HT-29 (cell line): ENCODE data around the gene WDR93. TPM values are rescaled to one million over a fixed set of nuclear protein-coding genes. Genes with fewer than 3 reads are reported as not detected.
"Not testable (repeated sequence)": the region's sequence is repeated elsewhere in the genome, so short reads cannot be mapped to it uniquely, and the experiment has no call there.

Experiments
- DNase-seq: peaks from one replicate; pipeline ENCODE4 v3.0.0-alpha.2; 2015; ENCODE audit warnings: low spot score
- total RNA-seq: library from RNA; depleted of rRNA; stranded (reverse); fragments of >200 nt; shearing (Covaris generic); gene quantifications from 2 replicates; pipeline ENCODE4 v1.2.3, GENCODE V29; 2014

The WDR93 gene
- total RNA-seq, 1 experiment from 2014 or later: 0.61 TPM

DNA sequence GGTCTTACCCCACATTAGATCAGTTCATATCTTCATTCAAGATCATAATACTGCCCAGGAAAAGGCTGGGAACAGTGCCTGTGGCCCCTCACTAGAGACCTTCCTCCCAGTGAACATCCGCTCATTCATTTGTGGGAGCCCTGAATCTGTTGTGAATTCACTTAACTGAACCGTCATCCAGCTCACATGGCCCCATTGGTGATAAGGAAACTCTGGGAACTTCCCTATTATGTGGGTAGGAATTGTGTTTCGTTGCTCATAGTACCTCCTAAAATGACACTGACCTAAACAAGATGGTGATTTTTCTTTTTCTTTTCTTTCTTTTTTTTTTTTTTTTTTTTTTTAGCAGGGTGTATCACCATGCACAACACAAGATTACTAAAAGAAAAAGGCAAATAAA is 78.8 kb downstream of the WDR93 start:
- DNase-seq: no peak

DNA sequence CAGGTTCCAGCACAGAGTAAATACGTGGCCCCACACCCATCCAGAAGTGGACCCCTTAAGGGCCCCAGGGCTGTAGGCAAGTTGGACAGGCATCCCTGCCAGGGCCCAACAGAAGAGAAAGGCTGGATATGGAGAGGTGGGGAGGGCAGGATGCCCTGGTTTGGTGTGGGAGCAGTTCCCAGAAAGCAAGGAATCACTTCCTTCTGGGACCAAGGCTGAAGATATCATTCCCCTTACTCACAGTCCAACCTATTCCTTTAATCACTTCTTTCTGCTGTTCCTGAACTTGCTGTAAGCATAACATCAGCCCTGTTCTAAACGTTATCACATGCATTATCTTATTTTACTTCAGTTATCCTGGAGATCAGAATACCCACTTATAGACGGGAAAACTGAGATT is 79.4 kb downstream of the WDR93 start:
- no peak for DNase-seq

DNA sequence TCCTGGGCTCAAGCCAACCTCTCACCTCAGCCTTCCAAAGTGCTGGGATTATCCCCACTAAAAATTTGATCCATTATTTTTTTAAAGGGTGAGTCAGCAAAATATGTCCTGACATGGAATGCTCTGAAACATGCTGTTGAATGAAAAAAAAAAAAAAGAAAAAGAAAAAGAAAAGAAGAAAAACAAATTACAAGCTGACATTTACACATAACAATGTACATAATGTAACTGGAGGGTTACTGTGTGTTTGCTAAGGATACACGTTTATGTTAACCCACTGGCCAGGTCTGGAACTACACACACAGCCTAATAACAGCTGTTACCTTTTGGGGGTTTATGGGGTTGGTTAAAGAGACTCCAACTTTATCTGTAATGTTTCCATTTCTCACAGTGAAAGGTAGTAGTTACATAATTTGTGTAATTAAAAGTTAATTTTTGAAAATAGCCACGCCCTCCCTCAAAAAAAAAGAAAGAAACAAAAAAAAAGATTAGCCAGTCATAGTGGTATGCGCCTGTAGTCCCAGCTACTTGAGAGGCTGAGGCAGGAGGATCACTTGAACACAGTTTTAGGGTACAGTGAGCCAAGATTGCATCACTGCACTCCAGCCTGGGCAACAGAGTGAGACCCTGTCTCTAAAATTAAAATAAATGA is 82.4 kb downstream of the WDR93 start:
- DNase-seq: peak; percentile 38

DNA sequence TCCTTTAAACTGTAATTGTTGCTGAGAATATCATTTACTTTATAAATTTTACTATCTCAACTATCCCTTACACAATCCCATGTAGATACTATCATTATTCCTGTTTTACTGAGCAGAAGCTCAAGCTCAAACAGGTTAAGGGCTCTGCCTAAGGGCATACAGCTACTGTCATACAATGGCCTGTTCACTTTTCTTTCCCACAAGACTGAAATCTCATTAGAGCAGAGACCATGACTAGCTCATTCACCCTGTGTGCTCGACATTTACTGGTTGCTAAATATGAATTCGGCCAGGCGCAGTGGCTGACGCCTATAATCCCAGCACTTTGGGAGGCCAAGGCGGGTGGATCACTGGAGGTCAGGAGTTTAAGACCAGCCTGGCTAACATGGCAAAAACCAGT is 83.9 kb downstream of the WDR93 start:
- DNase-seq: no peak

DNA sequence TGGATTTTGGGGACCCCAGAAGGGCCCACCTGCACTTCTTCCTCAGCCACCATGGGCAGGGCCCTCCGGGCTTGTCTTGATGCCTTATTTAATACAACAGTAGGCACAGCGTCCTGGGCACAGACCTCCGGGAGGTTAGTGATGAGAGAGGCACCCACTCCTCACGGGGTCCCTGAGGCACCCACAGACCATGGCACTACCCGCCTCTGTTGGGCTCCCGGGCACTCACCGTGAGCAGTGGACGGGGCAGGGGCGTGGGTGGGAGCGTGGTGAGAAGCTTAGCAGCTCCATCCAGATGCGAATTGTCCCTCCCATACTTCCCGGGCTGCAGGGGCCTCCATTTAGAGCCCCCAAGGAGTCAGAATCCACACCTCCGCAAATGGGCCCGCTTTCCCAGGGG is 85.2 kb downstream of the WDR93 start:
- no peak for DNase-seq

DNA sequence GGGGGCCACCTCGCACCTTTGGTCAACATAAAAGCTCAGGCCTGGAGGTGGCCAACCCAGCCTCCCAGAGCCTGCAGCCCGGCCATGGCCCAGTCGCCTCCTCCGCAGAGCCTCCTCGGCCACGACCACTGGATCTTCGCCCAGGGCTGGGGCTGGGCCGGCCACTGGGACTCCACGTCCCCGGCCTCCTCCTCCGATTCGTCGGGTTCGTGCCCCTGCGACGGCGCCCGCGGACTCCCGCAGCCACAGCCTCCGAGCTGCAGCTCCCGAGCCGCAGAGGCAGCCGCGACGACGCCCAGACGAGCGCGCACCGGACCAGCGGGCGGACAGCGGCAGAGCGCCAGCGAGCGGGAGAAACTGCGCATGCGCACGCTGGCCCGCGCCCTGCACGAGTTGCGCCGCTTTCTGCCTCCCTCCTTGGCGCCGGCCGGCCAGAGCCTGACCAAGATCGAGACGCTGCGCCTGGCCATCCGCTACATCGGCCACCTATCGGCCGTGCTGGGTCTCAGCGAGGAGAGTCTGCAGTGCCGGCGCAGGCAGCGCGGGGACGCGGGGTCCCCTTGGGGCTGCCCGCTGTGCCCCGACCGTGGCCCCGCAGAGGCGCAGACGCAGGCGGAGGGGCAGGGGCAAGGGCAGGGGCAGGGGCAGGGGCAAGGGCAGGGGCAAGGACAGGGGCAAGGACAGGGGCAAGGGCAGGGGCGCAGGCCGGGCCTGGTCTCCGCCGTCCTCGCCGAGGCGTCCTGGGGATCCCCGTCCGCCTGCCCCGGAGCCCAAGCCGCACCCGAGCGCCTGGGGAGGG is 85.9 kb downstream of the WDR93 start, which contains the start of gene MESP2:
TSS of gene MESP2 (plus strand) at position 59 of the 799 bp plus-strand sequence. CDS start at position 85, 26 bp downstream.
- DNase-seq: peak; percentile 85

DNA sequence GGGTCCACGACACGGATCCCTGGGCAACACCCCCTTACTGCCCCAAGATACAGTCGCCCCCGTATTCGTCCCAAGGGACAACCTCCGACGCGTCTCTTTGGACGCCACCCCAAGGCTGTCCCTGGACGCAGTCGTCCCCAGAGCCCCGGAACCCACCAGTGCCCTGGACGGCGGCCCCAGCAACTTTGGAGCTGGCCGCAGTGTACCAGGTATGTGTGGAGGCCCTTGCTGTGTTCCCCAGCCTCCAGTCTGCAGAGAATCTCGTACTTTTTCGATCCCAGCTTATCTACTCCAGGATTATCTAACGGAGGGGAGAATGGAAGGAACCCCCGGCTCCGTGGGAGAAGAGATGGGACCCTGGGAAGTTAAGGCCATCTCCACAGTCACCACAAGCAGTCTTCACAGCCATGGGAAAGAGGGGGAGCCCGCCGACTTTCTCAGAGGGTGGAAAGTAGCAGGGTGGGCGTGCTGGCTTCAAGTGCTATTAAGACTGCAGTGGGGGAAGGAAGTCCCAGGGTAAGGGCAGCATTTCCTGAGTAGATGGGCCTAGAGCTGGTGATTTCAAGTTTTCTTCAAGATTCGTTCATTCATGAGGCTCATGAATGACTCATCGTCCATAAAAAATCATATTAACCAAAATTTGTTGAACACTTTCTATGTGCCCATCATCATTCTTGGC is 86.6 kb downstream of the WDR93 start:
- DNase-seq: no peak

DNA sequence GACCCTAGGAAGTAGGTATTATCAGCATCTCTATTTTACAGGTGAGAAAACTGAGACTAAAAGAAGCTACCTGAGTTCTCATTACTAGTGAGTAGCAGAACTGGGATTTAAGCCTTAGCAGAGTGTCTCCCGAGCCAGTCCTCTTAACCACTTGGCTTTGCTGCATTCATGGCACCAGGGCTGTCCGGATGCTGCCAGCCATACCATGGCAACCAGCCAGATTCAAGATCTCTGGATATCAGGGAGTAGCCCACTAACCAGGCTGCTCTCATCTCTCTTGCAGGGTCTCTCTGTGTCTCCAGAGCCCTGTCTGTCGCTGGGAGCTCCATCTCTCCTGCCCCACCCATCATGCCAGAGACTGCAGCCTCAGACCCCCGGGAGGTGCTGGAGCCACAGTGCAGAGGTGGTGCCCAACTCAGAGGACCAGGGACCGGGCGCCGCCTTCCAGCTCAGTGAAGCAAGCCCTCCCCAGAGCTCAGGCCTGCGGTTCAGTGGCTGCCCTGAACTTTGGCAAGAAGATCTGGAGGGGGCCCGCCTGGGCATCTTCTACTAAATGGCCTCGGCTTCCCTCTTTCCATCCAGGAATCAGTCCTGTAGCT is 87.3 kb downstream of the WDR93 start:
- DNase-seq: peak; percentile 29

DNA sequence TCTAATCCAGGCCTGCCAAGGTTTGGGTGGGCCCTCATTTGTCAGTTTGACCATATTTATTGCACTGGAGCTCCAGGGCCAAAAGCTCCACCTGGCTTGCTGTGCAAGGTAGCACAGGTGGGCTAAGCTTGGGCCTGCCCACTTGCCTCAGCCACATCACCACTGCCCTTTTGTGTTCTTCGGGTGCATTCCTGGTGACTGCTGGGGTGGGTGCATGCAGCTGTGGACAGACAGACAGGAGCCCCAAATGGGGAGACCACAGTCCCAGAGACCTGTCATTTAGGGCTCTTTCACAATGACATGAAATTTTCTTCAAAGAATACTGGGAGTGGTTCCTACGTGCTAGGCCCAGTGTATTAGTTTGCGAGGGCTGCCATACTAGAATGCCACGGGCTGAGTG is 88.2 kb downstream of the WDR93 start:
- no peak for DNase-seq

DNA sequence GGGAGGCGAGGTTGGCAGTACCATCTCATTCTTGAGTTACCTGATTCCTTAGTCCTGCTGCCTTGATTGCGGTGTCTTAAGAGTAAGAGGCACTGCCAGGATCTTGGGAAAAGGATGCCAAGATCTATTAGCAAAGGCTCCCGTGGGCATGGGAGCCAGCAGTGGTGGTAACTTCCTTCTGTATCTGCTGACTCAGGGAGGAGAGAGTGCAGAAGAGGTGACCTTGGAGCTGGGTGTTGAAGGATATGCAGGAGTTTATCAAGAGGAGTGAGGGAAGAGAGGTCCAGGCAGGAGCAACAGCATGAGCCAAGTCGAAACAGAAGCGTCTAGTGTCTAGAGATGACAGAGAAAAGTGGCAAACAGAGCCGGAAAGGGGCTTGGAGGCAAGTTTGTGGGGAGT is 90.0 kb downstream of the WDR93 start:
- no peak for DNase-seq

DNA sequence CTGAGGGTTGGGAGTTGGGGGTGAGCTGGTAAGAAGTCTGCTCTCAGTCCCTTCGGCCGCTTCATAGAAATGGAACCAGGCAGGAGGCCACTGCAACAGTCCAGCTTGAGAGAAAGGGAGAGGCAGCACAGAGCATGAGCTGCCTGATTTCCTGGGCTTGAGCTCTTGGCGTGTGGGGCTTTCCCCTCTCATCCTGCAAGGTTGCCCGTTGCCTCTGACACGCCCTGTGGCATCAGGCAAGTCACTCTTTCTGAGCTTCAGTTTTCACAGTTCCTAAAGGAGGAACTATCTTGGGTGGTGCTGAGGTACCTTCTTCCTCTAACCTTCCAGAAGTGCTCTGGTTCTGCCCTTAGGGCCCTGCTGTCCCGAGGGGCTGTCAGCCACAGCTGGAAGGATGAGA is 90.4 kb downstream of the WDR93 start:
- no peak for DNase-seq

DNA sequence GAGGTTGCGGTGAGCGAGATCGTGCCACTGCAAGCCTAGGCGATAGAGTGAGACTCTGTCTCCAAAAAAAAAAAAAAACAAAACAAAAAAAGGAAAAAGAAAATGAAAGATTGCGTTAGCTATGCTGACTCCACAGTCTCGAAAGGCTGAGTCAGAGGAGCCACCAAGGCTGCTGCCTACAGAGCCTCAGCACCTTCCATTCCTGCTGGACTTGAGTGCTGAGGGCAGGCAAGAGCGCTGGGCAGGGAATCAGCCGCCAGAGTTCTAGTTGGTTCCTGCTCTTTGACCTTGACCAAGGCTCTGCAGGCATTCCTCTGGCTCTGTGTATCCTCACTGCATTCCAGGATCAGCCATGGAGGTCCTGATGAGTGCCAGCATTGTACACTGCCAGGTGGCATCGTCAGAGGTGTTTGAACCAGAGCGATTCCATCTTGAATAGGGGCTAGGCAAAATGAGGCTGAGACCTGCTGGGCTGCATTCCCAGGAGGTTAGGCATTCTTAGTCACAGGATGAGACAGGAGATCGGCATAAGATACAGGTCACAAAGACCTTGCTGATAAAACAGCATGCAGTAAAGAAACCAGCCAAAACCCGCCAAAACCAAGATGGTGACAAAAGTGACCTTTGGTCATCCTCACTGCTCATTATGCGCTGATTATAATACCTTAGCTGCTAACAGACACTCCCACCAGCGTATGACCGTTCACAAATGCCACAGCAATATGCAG is 91.4 kb downstream of the WDR93 start:
- DNase-seq: peak; percentile 61

DNA sequence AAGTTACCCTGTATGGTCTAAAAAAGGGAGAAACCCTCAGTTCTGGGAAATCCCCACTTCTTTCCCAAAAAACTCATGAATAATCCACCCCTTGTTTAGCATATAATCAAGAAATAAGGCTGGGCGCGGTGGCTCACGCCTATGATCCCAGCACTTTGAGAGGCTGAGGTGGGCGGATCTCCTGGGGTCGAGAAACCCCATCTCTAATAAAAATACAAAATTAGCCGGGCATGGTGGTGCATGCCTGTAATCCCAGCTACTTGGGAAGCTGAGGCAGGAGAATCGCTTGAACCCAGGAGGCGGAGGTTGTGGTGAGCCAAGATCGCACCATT is 92.0 kb downstream of the WDR93 start:
- DNase-seq: not testable (repeated sequence)

DNA sequence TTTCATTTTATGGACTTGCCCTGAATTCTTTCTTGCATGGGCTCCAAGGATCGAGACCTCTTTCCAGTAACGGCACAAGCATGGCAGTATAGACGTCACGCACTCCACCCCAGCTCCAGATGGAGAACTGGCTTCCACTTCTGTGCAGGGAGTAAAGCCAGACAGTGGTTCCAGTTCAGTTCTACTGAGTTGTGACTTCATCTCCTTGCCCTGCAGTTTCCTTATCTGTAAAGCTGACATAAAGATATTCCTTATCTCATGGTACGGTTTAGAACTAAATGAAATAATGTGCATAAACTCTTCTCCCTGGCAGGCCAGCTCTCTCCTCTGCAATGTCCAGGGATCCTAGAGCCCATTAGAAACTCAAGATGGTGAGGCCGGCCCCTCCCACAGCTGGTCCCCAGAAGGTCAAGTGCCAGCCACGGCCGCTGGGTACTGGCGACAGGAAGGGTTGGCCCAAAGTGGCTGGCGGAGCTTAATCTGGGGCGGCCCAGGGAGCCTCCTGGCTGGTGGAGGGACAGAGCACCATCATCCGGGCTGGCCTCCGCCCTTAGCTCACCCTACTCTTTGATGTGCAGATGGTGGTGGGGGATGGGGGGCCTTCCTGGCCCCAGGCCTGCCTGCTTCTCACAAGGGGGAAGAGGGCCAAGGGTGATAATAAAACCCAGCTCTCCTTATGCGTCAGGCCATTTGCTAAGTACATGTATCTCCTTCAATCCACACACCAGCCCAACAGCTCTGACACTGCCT is 92.7 kb downstream of the WDR93 start:
- no peak for DNase-seq

DNA sequence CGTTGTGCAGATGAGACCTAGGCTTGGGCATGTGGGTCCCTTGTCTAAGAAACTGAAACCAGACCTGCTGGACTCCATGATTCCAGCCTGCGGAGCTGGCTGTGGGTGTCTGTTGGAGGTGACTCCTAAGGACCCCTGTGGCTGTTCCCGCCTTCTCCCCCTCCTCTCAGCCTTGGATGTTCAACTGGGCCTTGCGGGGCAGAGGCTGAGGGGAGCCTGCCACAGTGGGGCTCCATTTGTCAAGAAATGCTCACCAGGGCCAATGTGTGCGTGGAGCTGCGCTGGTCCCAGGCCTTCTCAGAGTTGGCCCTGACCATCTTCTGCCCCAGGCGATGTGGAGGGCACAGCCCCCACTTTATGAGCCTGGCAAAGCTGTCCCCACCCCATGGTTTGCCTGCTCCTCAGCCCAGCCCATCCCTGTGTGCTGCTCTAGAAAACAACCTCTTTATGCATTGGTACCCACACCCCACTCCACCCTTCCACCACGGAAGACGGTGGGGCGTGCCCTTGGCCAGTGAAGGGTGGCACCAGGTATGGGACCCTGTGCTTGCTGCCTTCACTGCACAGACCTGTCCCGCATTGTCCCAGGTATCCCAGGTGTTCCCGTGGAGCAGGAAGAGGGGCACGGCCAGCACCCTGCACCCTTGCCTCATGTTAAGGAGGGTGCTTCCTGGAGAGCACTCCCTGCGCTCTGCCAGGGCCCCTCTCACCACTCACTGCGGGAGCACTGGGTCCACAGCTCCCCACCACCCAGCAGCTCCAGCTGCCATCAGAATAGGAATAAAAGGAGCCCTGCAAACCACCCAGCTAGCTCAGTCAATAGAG is 93.5 kb downstream of the WDR93 start:
- DNase-seq: no peak

DNA sequence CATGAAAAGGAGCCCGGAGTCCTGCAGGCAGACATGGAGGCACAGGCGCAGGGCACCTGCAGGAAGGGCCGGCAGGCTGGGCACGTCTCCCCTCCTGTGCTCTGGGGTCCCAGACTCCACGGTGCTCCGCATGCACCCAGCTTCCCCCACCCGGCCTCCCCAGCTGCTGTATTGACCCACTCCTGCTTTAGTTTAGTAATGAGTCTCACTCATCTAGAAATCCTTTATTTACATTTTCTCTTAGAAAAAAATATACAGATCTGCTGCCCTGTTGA is 94.0 kb downstream of the WDR93 start:
- DNase-seq: no peak

DNA sequence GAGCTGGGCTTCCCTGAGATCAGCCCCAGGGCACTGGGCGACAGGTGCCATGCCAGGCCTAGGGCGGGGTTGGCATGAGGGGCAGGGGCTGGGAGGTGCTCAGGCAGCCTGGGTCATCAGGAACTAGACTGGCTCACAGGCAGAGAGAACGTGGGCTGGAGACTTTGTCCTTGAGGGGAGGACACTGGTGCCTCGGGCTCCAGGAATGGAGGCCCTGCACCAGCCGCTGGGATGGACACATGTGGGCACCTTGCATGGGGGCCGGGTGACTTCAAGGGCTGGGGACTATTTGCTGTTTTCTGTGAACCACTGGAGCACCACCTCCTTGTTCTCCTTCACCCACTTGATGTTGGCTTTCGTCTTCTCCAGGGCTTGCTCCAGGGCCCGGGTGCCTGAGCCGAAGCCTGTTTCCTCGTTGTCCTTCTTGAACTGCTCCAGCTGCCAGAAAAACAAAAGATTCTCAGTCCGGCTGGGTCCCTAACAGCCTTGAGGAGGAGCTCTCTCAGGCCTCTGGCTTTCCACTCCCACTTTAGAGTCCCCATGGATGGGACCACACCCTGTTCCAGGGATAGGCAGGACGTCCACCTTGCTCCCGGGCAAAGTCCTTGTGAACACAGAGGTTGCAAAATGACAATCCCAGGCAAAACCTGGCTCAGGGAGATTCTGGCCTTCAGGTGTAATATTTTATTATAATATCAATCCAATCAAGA is 94.6 kb downstream of the WDR93 start:
- DNase-seq: peak; percentile 72

DNA sequence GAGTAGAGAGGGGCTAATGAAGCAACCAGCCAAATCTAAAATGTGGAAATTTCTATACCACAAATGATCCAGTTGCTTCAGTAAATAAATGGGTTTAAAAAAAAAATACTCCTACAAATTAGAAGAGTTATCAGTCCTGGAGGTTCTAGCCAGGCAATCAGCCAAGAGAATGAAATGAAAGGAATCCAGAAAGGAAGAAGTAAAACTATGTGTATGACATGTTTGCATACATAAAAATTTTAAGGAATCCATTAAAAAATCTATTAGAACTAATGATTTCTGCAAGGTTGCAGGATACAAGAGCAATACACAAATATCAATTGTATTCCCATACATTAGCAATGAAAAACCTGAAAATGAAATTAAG is 95.1 kb downstream of the WDR93 start:
- no peak for DNase-seq

DNA sequence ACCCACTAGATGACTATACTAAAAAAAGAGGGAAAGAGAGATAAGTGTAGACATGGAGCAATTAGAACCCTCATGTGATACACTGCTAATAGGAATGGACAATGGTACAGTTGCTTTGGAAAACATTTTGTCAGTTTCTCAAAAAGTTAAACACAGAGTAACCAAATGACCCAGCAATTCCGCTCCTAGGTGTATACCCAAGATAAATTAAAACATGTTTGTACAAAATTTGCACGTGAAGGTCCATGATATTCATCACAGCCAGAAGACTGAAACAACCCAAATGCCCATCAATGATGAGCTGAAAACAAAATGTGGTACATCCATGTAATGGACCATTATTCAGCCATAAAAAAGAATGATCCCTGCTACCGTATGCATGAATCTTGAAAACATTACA is 97.3 kb downstream of the WDR93 start:
- DNase-seq: no peak

DNA sequence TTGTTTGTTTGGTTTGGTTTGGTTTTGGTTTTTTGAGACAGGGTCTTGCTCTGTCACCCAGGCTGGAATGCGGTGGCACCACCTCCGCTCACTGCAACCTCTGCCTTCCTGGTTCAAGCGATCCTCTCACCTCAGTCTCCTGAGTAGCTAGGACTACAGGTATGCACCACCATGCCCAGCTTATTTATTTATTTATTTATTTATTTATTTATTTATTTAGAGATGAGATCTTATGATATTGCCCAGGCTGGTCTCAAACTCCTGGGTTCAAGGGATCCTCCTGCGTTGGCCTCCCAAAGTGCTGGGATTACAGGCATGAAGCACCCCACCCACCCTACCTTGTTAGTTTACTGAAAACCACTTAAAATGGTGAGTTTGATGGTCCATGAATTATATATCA is 98.0 kb downstream of the WDR93 start:
- not testable (repeated sequence) for DNase-seq
